ENCODE data around the gene RNF167.
A peak's percentile ranks its signal among the peaks of the same experiment; 100 is the strongest.

The RNF167 gene

GRCh38 chr17:4978726-4979125, 38.7 kb downstream of the RNF167 start (continued):
- TF ChIP-seq ZBTB8A (tag by site-specific recombination; IDR thresholded peaks at IDR 0.05) (no peak), ZNF416 (tag by site-specific recombination; IDR thresholded peaks at IDR 0.05) (no peak), ZNF621 (tag by site-specific recombination; IDR thresholded peaks at IDR 0.05) (no peak), ZNF561 (tag by site-specific recombination; IDR thresholded peaks at IDR 0.05; ENCODE audit: borderline replicate concordance) (no peak)
- TF ChIP-seq, protein P1, sequence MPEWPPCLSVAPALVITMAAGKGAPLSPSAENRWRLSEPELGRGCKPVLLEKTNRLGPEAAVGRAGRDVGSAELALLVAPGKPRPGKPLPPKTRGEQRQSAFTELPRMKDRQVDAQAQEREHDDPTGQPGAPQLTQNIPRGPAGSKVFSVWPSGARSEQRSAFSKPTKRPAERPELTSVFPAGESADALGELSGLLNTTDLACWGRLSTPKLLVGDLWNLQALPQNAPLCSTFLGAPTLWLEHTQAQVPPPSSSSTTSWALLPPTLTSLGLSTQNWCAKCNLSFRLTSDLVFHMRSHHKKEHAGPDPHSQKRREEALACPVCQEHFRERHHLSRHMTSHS (tag by site-specific recombination; IDR thresholded peaks at IDR 0.05) = no peak

- no peak overlapping the region for H3K27ac ChIP-seq (ENCODE audit: extremely low read depth, low read depth, low read length)
- ChIA-PET POLR2A (interaction anchor here (0.9 to 1.6 kb wide), 2 partner anchors 14 to 35 kb away, joined by 4 to 8 read pairs; partner anchors contain the start of gene SPAG7), CTCF (interaction anchor here (0.6 to 4.3 kb wide), 22 partner anchors 8 to 397 kb away, joined by 3 to 43 read pairs (median 4); partner anchors contain the start of genes CHRNE, RNF167, SLC25A11 and SMTNL2)
- H3K4me3 ChIP-seq (ENCODE audit: low read depth, low read length) = no peak overlapping the region
- H3K4me1 ChIP-seq (ENCODE audit: control insufficient read depth, insufficient read depth, low read length) = no peaks in the 10 kb centered on the region
- no peaks in the 10 kb centered on the region for H3K9me3 ChIP-seq (ENCODE audit: control insufficient read depth, insufficient read depth, low read depth, low read length)
- no peak for TF ChIP-seq ZNF121 (tag by site-specific recombination; IDR thresholded peaks at IDR 0.05)
- TF ChIP-seq PATZ1 (tag by site-specific recombination; IDR thresholded peaks at IDR 0.05) = 0 out of 2 replicates have a peak, but pooled peaks have one; percentile 22
- peak; percentile 52 for TF ChIP-seq CTCF (tag by site-specific recombination; IDR thresholded peaks at IDR 0.05)
- TF ChIP-seq ZNF654 (tag by site-specific recombination; IDR thresholded peaks at IDR 0.05; ENCODE audit: low read depth) = peak; percentile 36
- H3K36me3 ChIP-seq (ENCODE audit: control insufficient read depth in 2 of 2, insufficient read depth in 1 of 2, low read length in 2 of 2) = peaks cover 39 to 72% of the 10 kb centered on the region in 2 experiments
Observed at GRCh38 chr17:4980644-4981216, 40.7 kb downstream of the RNF167 start.

GRCh38 chr17:4982305-4982704, 42.2 kb downstream of the RNF167 start:
- H3K36me3 ChIP-seq (ENCODE audit: control insufficient read depth in 2 of 2, insufficient read depth in 1 of 2, low read length in 2 of 2) = peaks cover 31 to 62% of the 10 kb centered on the region in 2 experiments
- no peaks in the 10 kb centered on the region for H3K9me3 ChIP-seq (ENCODE audit: control insufficient read depth, insufficient read depth, low read depth, low read length)
- peaks cover 6% of the 10 kb centered on the region for H3K4me1 ChIP-seq (ENCODE audit: control insufficient read depth, insufficient read depth, low read length)
- TF ChIP-seq SP7 (tag by site-specific recombination; IDR thresholded peaks at IDR 0.05) = no peak
- TF ChIP-seq, protein P2, sequence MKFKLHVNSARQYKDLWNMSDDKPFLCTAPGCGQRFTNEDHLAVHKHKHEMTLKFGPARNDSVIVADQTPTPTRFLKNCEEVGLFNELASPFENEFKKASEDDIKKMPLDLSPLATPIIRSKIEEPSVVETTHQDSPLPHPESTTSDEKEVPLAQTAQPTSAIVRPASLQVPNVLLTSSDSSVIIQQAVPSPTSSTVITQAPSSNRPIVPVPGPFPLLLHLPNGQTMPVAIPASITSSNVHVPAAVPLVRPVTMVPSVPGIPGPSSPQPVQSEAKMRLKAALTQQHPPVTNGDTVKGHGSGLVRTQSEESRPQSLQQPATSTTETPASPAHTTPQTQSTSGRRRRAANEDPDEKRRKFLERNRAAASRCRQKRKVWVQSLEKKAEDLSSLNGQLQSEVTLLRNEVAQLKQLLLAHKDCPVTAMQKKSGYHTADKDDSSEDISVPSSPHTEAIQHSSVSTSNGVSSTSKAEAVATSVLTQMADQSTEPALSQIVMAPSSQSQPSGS (tag by site-specific recombination; IDR thresholded peaks at IDR 0.05; ENCODE audit: low read depth) = no peak
- TF ChIP-seq ZNF23 (tag by site-specific recombination; IDR thresholded peaks at IDR 0.05; ENCODE audit: borderline replicate concordance) = no peak
- TF ChIP-seq TRIM28 (IDR thresholded peaks at IDR 0.05; ENCODE audit: borderline replicate concordance, low read length) = no peak
- TF ChIP-seq ZNF776 (tag by site-specific recombination; IDR thresholded peaks at IDR 0.05; ENCODE audit: borderline replicate concordance) = no peak
- TF ChIP-seq ZNF248 (tag by site-specific recombination; IDR thresholded peaks at IDR 0.05) = no peak
- no peak for TF ChIP-seq ZNF140 (tag by site-specific recombination; IDR thresholded peaks at IDR 0.05)
- no peak for TF ChIP-seq ZBTB49 (tag by site-specific recombination; IDR thresholded peaks at IDR 0.05; ENCODE audit: low read depth)
- no peak for TF ChIP-seq RBAK (tag by site-specific recombination; IDR thresholded peaks at IDR 0.05)
- no peak for TF ChIP-seq ZNF221 (tag by site-specific recombination; IDR thresholded peaks at IDR 0.05; ENCODE audit: borderline replicate concordance)
- TF ChIP-seq ZIC2 (tag by site-specific recombination; IDR thresholded peaks at IDR 0.05) = no peak
- TF ChIP-seq ZNF2 (tag by site-specific recombination; IDR thresholded peaks at IDR 0.05) = no peak
- TF ChIP-seq, protein P1 (tag by site-specific recombination; IDR thresholded peaks at IDR 0.05) = no peak
- TF ChIP-seq ZNF843 (tag by site-specific recombination; IDR thresholded peaks at IDR 0.05) = no peak
- no peak for TF ChIP-seq ZNF555 (tag by site-specific recombination; conservative IDR thresholded peaks at IDR 0.05)
- no peak for TF ChIP-seq YY1 (tag by site-specific recombination; IDR thresholded peaks at IDR 0.05)

More at GRCh38 chr17:4982305-4982704, 42.2 kb downstream of the RNF167 start:
- POLR2A ChIA-PET = no interaction called here
- CTCF ChIA-PET = interaction anchor here (1.2 to 1.6 kb wide), 2 partner anchors 15 to 73 kb away, joined by 4 to 5 read pairs; no protein-coding TSS in a partner anchor
- no peak overlapping the region for H3K4me3 ChIP-seq (ENCODE audit: low read depth, low read length)
- no peak overlapping the region for H3K27ac ChIP-seq (ENCODE audit: extremely low read depth, low read depth, low read length)

Measured in HEK293 (cell line).